Activated naive CD8-positive, alpha-beta T cell treated with anti-CD3 and anti-CD28 coated beads for 36 hours (primary cell): ENCODE results near the gene FUT2. TPM values are rescaled to one million over a fixed set of nuclear protein-coding genes. Genes with fewer than 3 reads are reported as not detected.
"Not testable (repeated sequence)": the region's sequence is repeated elsewhere in the genome, so short reads cannot be mapped to it uniquely, and the experiment has no call there.

ENCODE experiments used
- DNase-seq: peaks from one replicate; pipeline ENCODE4 v3.0.0; 2021
- H3K27ac Mint-ChIP-seq: one replicate; pipeline ENCODE4 v1.8.0; 2022; ENCODE audit warnings: mild to moderate bottlenecking, moderate library complexity, mixed read lengths
- H3K27me3 Mint-ChIP-seq: one replicate; pipeline ENCODE4 v1.8.0; 2022; ENCODE audit warnings: mild to moderate bottlenecking, mixed read lengths
- H3K36me3 Mint-ChIP-seq: one replicate; pipeline ENCODE4 v1.8.0; 2021; ENCODE audit warnings: mild to moderate bottlenecking, mixed read lengths
- H3K4me1 Mint-ChIP-seq: one replicate; pipeline ENCODE4 v1.8.0; 2021; ENCODE audit warnings: mixed read lengths
- H3K4me3 Mint-ChIP-seq: one replicate; pipeline ENCODE4 v1.8.0; 2022; ENCODE audit warnings: mild to moderate bottlenecking, moderate library complexity, mixed read lengths
- H3K9me3 Mint-ChIP-seq: one replicate; pipeline ENCODE4 v1.8.0; 2022; ENCODE audit warnings: mixed read lengths
- total RNA-seq, 2 experiments: library from RNA; stranded (reverse); gene quantifications; one replicate each; pipeline ENCODE4 v1.2.3, GENCODE V29; 2021

Gene FUT2
- total RNA-seq, 2 experiments from 2014 or later, result not detected

DNA sequence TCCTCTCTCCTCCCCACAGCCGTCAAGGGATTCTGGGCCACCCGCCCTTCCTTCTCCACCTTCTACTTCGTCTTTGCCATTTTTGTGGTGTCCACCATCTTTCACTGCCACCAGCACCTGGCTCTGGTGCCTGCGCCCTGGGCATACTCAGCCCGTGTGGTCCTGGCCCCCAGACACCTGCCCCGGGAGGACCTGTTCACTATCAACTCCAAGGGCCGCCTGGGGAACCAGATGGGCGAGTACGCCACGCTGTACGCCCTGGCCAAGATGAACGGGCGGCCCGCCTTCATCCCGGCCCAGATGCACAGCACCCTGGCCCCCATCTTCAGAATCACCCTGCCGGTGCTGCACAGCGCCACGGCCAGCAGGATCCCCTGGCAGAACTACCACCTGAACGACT is 15.8 kb upstream of the FUT2 start:
- not testable (repeated sequence) for H3K36me3 Mint-ChIP-seq, DNase-seq, H3K27me3 Mint-ChIP-seq, H3K4me1 Mint-ChIP-seq, H3K9me3 Mint-ChIP-seq, H3K4me3 Mint-ChIP-seq, H3K27ac Mint-ChIP-seq

DNA sequence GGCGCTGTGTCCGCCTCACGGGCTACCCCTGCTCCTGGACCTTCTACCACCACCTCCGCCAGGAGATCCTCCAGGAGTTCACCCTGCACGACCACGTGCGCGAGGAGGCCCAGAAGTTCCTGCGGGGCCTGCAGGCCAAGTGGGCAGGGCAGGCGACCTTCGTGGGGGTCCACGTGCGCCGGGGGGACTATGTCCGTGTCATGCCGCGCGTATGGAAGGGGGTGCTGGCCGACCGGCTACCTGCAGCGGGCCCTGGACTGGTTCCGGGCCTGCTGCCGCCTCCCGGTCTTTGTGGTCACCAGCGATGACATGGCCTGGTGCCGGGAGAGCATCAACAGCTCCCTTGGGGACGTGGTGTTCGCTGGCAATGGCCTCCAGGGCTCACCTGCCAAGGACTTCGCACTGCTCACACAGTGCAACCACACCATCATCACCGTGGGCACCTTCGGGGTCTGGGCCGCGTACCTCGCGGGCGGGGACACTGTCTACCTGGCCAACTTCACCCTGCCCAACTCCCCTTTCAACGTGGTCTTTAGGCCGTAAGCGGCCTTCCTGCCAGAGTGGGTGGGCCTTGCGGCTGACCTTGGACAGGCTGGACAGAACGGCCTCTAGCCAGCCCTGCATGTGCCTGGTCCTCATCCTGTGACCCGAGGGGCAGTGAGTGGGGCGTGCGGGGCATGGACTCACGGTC is 15.2 kb upstream of the FUT2 start:
- DNase-seq, result no peak
- no peaks in the 10 kb centered on the region for H3K27me3 Mint-ChIP-seq
- H3K36me3 Mint-ChIP-seq, result no peaks in the 10 kb centered on the region
- H3K4me3 Mint-ChIP-seq, result no peak overlapping the region
- no peak overlapping the region for H3K27ac Mint-ChIP-seq
- H3K4me1 Mint-ChIP-seq, result peaks cover 1% of the 10 kb centered on the region
- no peaks in the 10 kb centered on the region for H3K9me3 Mint-ChIP-seq

DNA sequence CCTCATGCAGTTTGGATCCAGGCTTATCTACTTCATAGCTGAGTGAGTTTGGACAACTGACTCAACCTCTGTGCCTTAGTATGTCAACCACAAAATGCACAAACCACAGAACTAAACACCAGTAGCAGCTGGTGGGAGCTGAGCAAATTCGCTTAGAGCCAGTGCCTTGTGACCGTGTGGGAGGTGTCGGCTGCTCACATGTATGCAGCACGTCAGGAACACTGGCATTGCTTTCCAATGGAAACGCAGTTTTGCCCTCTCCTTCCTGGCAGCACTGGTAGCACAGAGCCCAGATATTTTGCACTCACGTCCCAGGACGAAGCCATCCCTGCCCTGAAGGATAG is 14.7 kb upstream of the FUT2 start:
- Mint-ChIP-seq H3K36me3 (no peaks in the 10 kb centered on the region), H3K4me3 (no peak overlapping the region), H3K27ac (no peak overlapping the region), H3K4me1 (peaks cover 1% of the 10 kb centered on the region), H3K27me3 (no peaks in the 10 kb centered on the region), H3K9me3 (no peaks in the 10 kb centered on the region)
- no peak for DNase-seq

DNA sequence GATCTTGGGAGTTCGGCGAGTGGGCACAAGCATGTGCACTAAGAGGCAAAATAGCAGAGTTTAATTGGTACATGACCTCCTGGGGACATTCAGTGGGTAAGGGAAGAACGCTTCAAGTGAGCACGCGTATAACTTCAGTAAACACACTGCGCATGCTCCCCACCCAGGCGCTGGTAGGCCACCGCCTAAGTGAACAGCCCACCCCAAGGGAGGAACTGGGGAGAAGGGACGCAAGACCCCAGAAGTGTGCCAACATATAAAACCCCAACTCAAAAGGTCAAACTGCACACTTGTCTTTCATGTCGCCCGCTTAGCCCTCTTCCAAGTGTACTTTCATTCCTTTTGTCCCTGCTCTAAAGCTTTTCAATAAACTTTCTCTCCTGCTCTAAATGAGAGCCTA is 12.4 kb upstream of the FUT2 start:
- H3K9me3 Mint-ChIP-seq, result no peaks in the 10 kb centered on the region
- H3K36me3 Mint-ChIP-seq, result no peaks in the 10 kb centered on the region
- peaks cover 1% of the 10 kb centered on the region for H3K4me1 Mint-ChIP-seq
- H3K27me3 Mint-ChIP-seq, result no peaks in the 10 kb centered on the region
- no peak overlapping the region for H3K27ac Mint-ChIP-seq
- DNase-seq, result peak; percentile 41
- peak overlapping the region; percentile 50 for H3K4me3 Mint-ChIP-seq

DNA sequence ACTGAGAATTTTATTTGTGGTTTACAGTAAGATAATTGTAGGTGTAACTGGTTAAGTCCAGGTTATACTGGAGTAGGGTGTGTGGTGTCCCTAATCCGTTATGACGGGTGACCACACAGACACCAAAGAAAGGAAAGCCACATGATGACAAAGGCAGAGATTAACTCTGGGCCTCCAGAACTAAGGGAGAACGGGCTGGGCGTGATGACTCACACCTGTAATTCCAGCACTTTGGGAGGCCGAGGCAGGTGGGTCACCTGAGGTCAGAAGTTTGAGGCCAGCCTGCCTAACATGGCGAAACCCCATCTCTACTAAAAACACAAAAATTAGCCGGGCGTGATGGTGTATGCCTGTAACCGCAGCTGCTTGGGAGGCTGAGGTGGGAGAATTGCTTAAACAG is 10.2 kb upstream of the FUT2 start:
- H3K27ac Mint-ChIP-seq, result no peak overlapping the region
- H3K4me3 Mint-ChIP-seq, result no peak overlapping the region
- no peaks in the 10 kb centered on the region for H3K9me3 Mint-ChIP-seq
- peaks cover 1% of the 10 kb centered on the region for H3K4me1 Mint-ChIP-seq
- no peaks in the 10 kb centered on the region for H3K27me3 Mint-ChIP-seq
- DNase-seq, result no peak
- no peaks in the 10 kb centered on the region for H3K36me3 Mint-ChIP-seq

DNA sequence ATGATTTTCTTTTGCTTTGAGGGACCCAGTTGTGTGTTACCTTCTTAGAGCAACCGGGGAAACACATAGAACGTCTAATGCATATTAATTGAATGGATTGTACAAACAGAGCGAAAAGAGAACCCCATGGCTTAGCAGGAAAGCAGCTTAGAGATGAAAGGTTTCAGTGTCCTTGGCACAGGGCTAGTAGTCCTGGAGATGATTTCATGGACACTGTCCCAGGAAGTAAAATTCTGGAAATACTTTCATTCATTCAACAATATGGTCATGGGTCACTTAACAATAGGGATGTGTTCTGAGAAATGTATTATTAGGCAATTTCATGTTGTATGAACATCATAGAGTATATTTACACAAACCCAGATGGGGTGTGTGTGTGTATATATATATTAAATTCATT is 9.7 kb upstream of the FUT2 start:
- no peaks in the 10 kb centered on the region for H3K9me3 Mint-ChIP-seq
- no peaks in the 10 kb centered on the region for H3K27me3 Mint-ChIP-seq
- H3K4me1 Mint-ChIP-seq, result peaks cover 1% of the 10 kb centered on the region
- DNase-seq, result no peak
- H3K27ac Mint-ChIP-seq, result no peak overlapping the region
- H3K36me3 Mint-ChIP-seq, result no peaks in the 10 kb centered on the region
- no peak overlapping the region for H3K4me3 Mint-ChIP-seq

DNA sequence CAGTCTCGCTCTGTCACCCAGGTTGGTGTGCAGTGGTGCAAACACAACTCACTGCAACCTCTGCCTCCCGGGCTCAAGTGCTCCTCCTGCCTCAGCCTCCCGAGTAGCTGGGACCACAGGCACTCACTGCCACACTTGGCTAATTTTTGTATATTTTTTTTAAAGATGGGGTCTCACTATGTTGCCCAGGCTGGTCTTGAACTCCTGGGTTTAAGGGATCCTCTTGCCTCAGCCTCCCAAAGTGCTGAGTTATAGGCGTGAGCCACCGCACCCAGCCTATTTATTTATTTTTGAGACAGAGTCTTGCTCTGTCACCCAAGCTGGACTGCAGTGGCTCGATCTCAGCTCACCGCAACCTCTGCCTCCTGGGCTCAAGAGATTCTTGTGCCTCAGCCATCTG is 9.1 kb upstream of the FUT2 start:
- H3K9me3 Mint-ChIP-seq, H3K27ac Mint-ChIP-seq, H3K4me1 Mint-ChIP-seq, H3K27me3 Mint-ChIP-seq, DNase-seq, H3K4me3 Mint-ChIP-seq, H3K36me3 Mint-ChIP-seq: not testable (repeated sequence)

DNA sequence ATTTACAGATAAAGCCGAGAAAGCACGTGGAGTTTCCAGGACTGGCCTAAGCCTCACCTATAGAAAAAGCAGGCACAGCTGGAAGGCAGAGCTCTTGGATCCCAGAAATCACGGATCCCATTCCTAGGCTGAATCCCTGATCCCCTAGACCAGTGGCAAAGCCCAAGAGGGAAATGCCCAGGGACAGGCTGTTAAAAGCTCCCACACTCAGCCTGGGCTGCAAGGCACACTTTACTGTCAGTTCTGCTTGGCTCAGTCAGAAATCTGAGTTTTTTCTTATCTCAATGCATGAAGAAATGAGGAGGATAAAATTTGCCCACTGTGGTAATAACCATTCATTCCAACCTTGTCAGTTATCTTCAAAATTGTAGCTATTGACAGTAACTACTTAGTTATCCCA is 8.0 kb upstream of the FUT2 start:
- DNase-seq, result no peak
- H3K4me3 Mint-ChIP-seq, result no peak overlapping the region
- H3K27ac Mint-ChIP-seq, result no peak overlapping the region
- no peaks in the 10 kb centered on the region for H3K9me3 Mint-ChIP-seq
- H3K36me3 Mint-ChIP-seq, result no peaks in the 10 kb centered on the region
- no peaks in the 10 kb centered on the region for H3K27me3 Mint-ChIP-seq
- peaks cover 1% of the 10 kb centered on the region for H3K4me1 Mint-ChIP-seq

DNA sequence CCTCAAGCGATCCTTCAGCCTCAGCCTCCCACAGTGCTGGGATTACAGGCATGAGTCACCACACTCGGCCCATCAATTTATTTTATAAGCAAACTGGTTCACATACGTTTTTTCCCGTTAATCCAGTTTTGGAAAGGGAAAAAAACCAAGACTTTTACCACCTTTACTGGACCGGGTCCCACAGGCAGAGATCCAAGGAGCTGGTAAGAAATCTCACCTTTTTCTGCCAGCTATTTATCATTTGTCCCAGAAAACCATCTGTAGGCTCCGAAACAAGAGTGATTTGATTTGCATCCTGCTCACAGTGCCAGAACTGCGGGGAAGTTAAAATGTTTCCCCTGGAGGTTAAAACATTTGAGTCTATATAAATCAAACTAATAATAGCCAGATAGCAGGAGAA is 6.3 kb upstream of the FUT2 start:
- Mint-ChIP-seq H3K4me1 (no peaks in the 10 kb centered on the region), H3K9me3 (no peaks in the 10 kb centered on the region), H3K36me3 (no peaks in the 10 kb centered on the region), H3K27ac (no peak overlapping the region), H3K4me3 (no peak overlapping the region), H3K27me3 (no peaks in the 10 kb centered on the region)
- DNase-seq, result no peak

DNA sequence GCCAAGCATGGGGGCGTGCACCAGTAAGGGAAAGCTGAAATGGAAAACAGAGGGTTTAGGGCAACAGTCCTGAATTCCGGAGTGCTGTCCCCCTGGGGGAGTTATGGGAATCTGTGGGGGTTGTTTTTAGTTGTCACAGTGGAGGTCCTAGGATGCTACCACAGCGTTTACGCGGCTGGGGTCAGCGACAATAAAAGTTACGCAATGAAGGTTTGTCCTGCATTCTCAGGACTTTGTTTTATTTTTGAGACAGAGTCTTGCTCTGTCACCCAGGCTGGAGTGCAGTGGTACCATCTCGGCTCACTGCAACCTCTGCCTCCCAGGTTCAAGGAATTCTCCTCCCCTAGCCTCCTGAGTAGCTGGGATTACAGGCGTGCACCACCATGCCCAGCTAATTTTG is 2.1 kb upstream of the FUT2 start:
- H3K36me3 Mint-ChIP-seq, H3K4me1 Mint-ChIP-seq, H3K27ac Mint-ChIP-seq, H3K4me3 Mint-ChIP-seq, H3K9me3 Mint-ChIP-seq, DNase-seq: not testable (repeated sequence)
- peaks cover 24% of the 10 kb centered on the region for H3K27me3 Mint-ChIP-seq

DNA sequence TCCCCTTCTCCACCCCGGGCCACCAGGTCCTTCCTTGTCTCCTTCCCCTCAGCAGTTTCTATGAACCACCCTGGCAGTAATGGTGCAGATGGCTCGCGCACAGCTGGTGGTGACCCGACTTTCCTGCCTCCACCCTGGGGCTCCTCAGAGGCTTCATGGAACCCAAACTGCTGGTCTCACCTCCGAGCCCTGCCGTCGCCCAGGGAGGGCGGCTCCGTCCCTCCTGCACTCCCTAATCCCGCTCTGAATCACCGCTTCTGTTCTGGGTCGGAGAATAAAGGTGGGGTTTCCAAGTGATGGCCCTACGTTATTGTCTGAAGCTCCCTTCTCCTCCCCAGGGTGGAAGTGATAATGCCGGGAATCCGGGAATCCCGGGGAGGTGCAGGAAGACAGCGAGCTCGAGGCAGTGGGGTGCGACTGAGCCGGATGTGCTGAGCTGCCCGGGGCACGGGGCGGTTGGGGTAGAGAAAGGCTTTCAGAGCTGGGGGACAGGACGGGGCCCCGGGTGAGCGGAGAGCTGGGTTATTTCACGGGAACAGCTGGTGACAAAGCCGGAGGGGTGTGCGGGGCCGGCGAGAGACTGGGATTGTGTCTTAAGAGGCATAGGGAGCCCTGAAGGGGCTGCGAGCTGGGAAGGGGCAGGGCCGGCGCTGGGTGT is 711 bp downstream of the FUT2 start:
- Mint-ChIP-seq H3K36me3 (no peaks in the 10 kb centered on the region), H3K27me3 (peaks cover 27% of the 10 kb centered on the region), H3K9me3 (no peaks in the 10 kb centered on the region), H3K4me3 (peak overlapping the region; percentile 52), H3K4me1 (peaks cover 7% of the 10 kb centered on the region), H3K27ac (no peak overlapping the region)
- no peak for DNase-seq

DNA sequence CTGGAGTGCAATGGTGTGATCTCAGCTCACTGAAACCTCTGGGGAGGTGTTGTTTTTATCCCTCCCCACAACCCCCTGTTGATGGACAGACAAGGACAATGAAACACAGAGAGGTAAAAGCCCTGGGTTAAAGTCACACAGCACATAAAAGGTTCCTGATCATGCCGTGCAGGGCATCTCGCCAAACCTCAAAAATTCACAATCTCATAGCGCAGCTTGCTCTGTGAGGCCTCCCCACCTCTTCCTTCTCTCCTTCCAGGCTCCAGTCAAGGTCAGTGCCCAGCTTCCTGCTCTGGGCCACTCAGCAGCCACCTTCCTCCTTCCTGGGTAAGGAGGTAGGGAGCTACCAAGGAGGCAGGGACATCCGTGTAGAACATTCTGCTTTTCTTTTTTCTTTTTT is 2.3 kb downstream of the FUT2 start:
- Mint-ChIP-seq H3K36me3 (no peaks in the 10 kb centered on the region), H3K9me3 (no peaks in the 10 kb centered on the region), H3K4me3 (no peak overlapping the region), H3K4me1 (peaks cover 7% of the 10 kb centered on the region), H3K27me3 (peaks cover 27% of the 10 kb centered on the region), H3K27ac (no peak overlapping the region)
- DNase-seq, result no peak

DNA sequence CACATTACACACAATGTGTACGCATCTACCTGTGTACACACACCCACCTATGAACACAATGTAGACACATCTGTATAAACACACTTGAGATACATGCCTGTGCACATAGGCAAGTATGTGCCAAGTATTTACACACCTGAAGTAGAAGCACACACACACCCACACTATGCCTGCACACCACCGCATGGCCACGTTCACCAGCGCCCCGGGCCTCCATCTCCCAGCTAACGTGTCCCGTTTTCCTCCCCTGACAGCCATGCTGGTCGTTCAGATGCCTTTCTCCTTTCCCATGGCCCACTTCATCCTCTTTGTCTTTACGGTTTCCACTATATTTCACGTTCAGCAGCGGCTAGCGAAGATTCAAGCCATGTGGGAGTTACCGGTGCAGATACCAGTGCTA is 6.9 kb downstream of the FUT2 start:
- Mint-ChIP-seq H3K4me1 (no peaks in the 10 kb centered on the region), H3K27me3 (peaks cover 9% of the 10 kb centered on the region), H3K27ac (no peak overlapping the region), H3K36me3 (peaks cover 3% of the 10 kb centered on the region), H3K4me3 (no peak overlapping the region), H3K9me3 (no peaks in the 10 kb centered on the region)
- no peak for DNase-seq

DNA sequence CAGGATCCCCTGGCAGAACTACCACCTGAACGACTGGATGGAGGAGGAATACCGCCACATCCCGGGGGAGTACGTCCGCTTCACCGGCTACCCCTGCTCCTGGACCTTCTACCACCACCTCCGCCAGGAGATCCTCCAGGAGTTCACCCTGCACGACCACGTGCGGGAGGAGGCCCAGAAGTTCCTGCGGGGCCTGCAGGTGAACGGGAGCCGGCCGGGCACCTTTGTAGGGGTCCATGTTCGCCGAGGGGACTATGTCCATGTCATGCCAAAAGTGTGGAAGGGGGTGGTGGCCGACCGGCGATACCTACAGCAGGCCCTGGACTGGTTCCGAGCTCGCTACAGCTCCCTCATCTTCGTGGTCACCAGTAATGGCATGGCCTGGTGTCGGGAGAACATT is 7.5 kb downstream of the FUT2 start:
- H3K4me1 Mint-ChIP-seq, result no peaks in the 10 kb centered on the region
- peaks cover 3% of the 10 kb centered on the region for H3K36me3 Mint-ChIP-seq
- H3K27me3 Mint-ChIP-seq, result peaks cover 6% of the 10 kb centered on the region
- no peaks in the 10 kb centered on the region for H3K9me3 Mint-ChIP-seq
- DNase-seq, result no peak
- no peak overlapping the region for H3K27ac Mint-ChIP-seq
- H3K4me3 Mint-ChIP-seq, result no peak overlapping the region

DNA sequence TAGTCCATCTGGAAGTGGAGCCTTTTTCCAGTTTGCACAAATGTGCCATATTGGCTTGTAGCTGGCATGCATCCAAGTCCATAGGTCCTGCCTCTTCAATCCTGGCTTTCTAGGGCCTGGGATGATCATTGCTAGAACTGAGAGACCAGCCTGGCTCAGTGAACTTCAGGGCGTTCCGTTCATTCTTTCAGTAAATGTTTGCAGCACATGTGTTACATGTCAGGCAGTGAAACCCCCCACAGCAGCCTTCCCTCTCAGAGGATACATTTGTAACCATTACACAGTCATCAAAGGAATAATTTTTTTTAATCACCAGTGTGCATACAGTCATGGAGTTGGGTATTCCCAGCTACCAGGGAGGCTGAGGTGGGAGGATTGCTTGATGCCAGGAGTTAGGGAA is 9.7 kb downstream of the FUT2 start:
- no peaks in the 10 kb centered on the region for H3K27me3 Mint-ChIP-seq
- DNase-seq, result no peak

DNA sequence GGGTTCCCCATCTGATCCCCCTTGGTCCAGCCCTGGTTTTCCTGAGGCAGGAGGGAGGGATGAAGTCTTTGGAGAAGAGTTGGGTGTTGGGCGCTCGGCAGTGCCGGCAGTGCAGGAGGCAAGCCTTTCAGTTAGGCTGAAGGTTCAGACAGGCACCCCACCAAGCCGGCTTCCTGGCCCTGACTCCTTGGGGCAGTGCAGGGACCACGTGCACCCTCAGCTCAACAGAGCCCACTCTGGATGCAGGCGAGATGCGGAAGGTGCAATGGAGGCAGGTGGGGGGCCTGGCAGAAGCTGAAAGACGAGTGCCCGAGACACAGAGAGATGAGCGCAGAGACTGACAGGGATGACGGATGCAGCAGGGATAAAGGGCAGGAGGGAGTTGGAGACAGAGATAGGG is 12.7 kb downstream of the FUT2 start:
- no peak overlapping the region for H3K27ac Mint-ChIP-seq
- peaks cover 14% of the 10 kb centered on the region for H3K36me3 Mint-ChIP-seq
- peaks cover 6% of the 10 kb centered on the region for H3K9me3 Mint-ChIP-seq
- no peaks in the 10 kb centered on the region for H3K27me3 Mint-ChIP-seq
- H3K4me3 Mint-ChIP-seq, result no peak overlapping the region
- H3K4me1 Mint-ChIP-seq, result peaks cover 6% of the 10 kb centered on the region
- DNase-seq, result no peak

More for the DNA sequence above, 9.7 kb downstream of the FUT2 start:
- H3K36me3 Mint-ChIP-seq, result peaks cover 3% of the 10 kb centered on the region
- no peak overlapping the region for H3K27ac Mint-ChIP-seq
- no peaks in the 10 kb centered on the region for H3K9me3 Mint-ChIP-seq
- no peaks in the 10 kb centered on the region for H3K4me1 Mint-ChIP-seq
- H3K4me3 Mint-ChIP-seq, result no peak overlapping the region
